Measurements from ENCODE around the gene ZBTB38.

The ZBTB38 gene

DNA sequence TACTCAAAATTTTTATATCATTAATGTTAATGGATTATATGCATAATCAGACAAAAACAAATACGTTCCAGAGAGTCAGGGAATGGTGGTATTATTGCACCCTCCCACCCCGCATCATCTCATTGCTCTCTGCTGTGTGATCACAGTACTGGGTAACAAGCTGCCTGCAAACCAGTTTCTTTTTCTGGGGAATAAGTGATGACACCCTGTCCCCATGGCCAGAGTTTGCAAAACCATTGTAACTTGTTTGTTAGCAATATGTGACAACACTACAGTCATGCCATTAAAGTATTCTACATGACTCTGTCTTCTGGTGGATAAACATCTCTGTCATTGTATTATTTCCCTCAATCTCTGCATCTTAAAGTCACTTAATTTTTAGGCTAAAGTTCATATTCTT, 39.5 kb downstream of the ZBTB38 start:
- no peak for DNase-seq

DNA sequence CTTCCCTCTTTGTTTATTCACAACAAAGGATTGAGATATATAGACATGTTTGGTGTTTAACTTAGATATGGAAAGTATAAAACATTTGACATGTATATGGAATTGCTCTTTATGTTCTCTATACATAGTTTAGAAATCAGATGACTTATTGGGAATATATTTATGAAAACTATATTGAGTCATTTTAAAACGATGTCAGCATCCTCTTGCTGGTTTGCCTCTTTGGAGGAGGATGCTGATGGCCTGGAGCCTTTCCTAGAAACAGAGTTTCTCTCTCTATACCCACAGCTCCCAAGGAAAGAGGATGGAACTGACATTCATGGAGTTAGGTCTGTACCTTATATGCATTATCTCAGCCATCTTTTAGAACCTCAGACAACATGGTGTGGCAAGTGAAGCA, 40.3 kb downstream of the ZBTB38 start:
- no peak for DNase-seq

GRCh38 chr3:141409940-141410241, 41.6 kb downstream of the ZBTB38 start:
- no peak for DNase-seq

DNA sequence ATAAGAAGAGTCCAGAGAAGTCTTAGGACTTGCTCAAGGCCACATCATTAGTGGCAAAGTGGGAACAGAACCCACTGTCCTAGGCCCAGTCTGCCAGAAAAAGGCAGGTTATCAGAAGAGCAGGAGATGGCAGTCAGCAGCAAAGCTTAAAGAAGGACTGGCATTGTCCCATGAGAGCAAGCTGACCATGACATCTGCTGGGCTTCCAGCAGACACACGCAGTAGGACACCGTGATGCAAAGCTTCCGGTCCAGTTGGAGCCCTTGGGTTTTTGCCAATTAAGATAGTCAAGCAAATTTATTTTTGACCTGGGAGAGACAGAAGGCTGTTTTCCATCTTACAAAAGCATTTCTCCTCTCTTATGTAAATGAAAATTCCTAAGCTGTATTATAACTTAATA, 42.1 kb downstream of the ZBTB38 start:
- DNase-seq: no peak

GRCh38 chr3:141410846-141411245, 42.5 kb downstream of the ZBTB38 start:
- DNase-seq: no peak

- no peak for DNase-seq
Measured at GRCh38 chr3:141411251-141411771, 43.0 kb downstream of the ZBTB38 start.

DNA sequence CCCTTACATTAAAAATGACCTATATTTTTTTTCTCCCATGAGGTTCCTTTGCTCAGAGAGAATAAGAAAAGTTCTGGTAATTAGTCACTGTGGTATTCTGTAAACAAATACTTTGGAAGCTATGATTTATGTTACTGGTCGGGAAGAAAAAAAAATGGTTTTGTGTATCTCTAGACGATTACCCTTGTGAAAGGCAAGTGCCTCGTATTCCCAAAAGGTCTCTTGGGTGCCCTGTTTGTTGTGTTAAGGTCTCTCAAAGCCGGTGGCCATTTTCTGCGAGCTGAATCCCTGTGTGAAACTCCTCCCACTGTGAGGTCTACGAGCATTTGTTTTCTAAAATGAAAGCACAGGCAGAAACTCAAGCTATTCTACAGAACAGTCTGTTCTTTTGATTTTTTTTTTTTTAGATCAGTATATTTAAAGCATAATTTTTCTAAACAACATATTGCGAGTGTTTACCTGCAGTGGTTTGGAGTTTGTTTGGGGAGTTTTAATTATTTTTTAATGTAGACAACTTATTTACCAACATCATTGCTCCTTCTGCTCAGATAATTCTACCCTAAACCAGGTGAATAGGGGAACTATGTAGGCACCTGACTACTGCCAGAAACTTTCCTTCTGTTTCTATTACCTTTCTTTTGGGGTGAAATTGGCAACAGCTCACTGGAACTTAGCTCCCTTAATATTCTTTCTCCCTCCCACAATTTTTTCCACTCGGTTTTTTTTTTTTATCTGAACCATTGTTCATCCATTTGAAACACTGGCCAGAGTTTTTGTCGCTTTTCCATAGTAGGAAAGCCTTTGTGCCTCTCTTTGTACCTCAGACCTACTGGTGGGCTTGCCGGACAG, 44.0 kb downstream of the ZBTB38 start:
- no peak for DNase-seq

- DNase-seq: no peak
Measured at GRCh38 chr3:141412936-141413354, 44.6 kb downstream of the ZBTB38 start.

GRCh38 chr3:141413391-141413790, 45.1 kb downstream of the ZBTB38 start:
- DNase-seq: no peak

DNA sequence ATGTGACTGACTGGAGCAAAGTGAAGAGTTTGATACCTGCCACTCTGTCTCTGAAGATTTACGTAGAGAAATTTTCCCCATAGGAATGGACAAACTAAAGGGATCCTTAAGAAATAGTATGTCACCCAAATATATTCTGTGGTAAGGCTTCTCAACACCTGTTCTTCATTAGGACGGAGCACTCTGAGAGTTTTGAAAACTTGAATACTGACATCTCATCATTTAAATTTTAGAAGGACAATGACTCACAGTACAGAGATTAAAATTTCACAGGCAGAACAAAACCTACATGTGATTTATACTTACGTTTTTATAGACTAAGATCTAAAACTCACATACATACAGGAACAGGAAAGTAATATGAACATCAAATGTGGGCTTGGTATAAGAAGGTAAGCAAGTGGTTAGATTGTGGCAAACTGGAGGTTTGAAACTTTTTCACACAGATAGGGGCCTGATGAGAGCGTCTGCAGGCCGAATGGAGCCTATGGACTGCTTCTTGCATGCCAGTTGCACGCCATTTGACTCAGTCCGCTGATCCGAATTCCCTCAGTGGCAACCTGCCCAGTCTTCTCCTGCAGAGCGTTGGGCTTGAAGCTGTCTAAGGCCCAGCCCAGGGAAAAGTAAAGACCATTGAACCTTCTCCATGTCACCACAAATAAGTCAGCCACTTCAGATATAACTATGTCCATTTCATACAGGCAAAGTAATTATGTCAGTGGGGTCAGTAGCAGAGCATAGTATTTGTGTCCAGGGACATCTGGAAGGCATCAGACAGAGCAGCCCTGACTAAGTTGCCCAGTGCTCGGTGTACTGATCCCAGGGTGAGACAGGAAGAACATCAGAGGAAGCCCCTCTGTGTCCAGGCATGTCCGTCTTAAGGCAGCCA, 45.7 kb downstream of the ZBTB38 start:
- DNase-seq: no peak

GRCh38 chr3:141414800-141415462, 46.6 kb downstream of the ZBTB38 start:
- no peak for DNase-seq

DNA sequence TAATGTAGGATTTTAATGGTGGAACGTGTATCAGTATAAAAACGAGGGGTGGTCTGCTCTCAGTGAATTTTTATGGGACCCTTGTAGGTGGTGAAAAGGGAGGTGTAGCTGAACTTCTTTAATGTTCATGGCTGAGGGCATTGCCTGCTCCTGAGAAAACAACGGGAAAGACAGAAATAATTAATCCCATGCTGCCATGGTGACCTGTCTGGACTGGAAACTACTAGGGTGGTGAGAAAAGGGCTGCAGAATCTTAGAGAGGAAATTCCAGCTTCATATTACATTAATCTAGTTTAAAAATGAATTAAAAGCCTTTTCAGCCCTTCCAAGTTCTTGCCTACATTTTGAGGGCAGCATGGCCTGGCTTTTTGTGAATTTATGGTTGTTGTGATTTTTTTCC, 47.6 kb downstream of the ZBTB38 start:
- no peak for DNase-seq
